NK-92 (cell line): ENCODE results near the gene GOSR2.
"Not testable (repeated sequence)": the region's sequence is repeated elsewhere in the genome, so short reads cannot be mapped to it uniquely, and the experiment has no call there.

ENCODE experiments used
- DNase-seq: peaks from one replicate; lab custom pipeline; 2025; ENCODE audit not compliant: unreplicated experiment; lab: John Stamatoyannopoulos, UW

Gene GOSR2

GRCh38 chr17:46892192-46892703 lies 30.7 kb upstream of the GOSR2 start:
- DNase-seq, result no peak

GRCh38 chr17:46894024-46894423 lies 28.9 kb upstream of the GOSR2 start:
- no peak for DNase-seq

- no peak for DNase-seq
Observed at GRCh38 chr17:46894476-46895151, 28.3 kb upstream of the GOSR2 start.

GRCh38 chr17:46895171-46895570 lies 27.8 kb upstream of the GOSR2 start:
- no peak for DNase-seq

GRCh38 chr17:46896991-46897390 lies 26.0 kb upstream of the GOSR2 start:
- no peak for DNase-seq

- DNase-seq, result no peak
Observed at GRCh38 chr17:46898364-46898763, 24.6 kb upstream of the GOSR2 start.

- no peak for DNase-seq
Observed at GRCh38 chr17:46898860-46899259, 24.1 kb upstream of the GOSR2 start.

GRCh38 chr17:46901291-46901690 lies 21.7 kb upstream of the GOSR2 start:
- no peak for DNase-seq

GRCh38 chr17:46903762-46904672 lies 18.9 kb upstream of the GOSR2 start:
- DNase-seq, result no peak

- DNase-seq, result no peak
Observed at GRCh38 chr17:46908068-46908737, 14.8 kb upstream of the GOSR2 start.

GRCh38 chr17:46910179-46910927 lies 12.6 kb upstream of the GOSR2 start:
- no peak for DNase-seq

GRCh38 chr17:46911311-46911710 lies 11.6 kb upstream of the GOSR2 start:
- DNase-seq, result no peak

- DNase-seq, result no peak
Observed at GRCh38 chr17:46915596-46915995, 7.4 kb upstream of the GOSR2 start.

GRCh38 chr17:46916211-46916610 lies 6.7 kb upstream of the GOSR2 start:
- no peak for DNase-seq

GRCh38 chr17:46916623-46917022 lies 6.3 kb upstream of the GOSR2 start:
- no peak for DNase-seq

- no peak for DNase-seq
Observed at GRCh38 chr17:46917041-46917440, 5.9 kb upstream of the GOSR2 start.

GRCh38 chr17:46917516-46917915 lies 5.4 kb upstream of the GOSR2 start:
- DNase-seq, result no peak

- DNase-seq, result not testable (repeated sequence)
Observed at GRCh38 chr17:46921962-46922361, 998 bp upstream of the GOSR2 start.

- DNase-seq, result no peak
Observed at GRCh38 chr17:46922487-46922803, 515 bp upstream of the GOSR2 start.

- DNase-seq, result no peak
Observed at GRCh38 chr17:46925185-46925868, 2.4 kb downstream of the GOSR2 start.
